Breast epithelium (tissue), 4 donors: Measurements from ENCODE around the gene PDSS2. TPM values are rescaled to one million over a fixed set of nuclear protein-coding genes. Genes with fewer than 3 reads are reported as not detected.

ENCODE experiments used
- DNase-seq, 2 donors: peaks; one replicate each; pipeline ENCODE4 v3.0.0-alpha.2; 2019; ENCODE audit warnings: low spot score in 2 of 2
- H3K27ac ChIP-seq, 2 donors: fragments of 200-600 bp; sonication (generic) in 1 of 2; one replicate each; pipeline ENCODE4 v1.5.1; 2016 to 2019; ENCODE audit warnings: mild to moderate bottlenecking in 1 of 2
- H3K27me3 ChIP-seq, 2 donors: fragments of 200-600 bp; sonication (generic) in 1 of 2; one replicate each; pipeline versions ENCODE4 v1.5.1 to v1.6.0; 2017 to 2019; ENCODE audit warnings: control low read depth in 1 of 2, mild to moderate bottlenecking in 1 of 2
- H3K36me3 ChIP-seq: fragments of 200-600 bp; one replicate; pipeline ENCODE4 v1.5.1; 2019
- H3K4me1 ChIP-seq, 2 donors: fragments of 200-600 bp; sonication (generic); one replicate each; pipeline ENCODE4 v1.5.1; 2016 to 2019; ENCODE audit warnings: control low read depth in 1 of 2
- H3K4me3 ChIP-seq, 3 donors: fragments of 200-600 bp; sonication (generic); 1 replicate in 2 of 3; 2 replicates in 1 of 3; pipeline ENCODE4 v1.5.1; 2016 to 2019; ENCODE audit warnings: mild to moderate bottlenecking in 3 of 3, moderate library complexity in 2 of 3
- H3K9me3 ChIP-seq, 2 donors: fragments of 200-600 bp; sonication (generic) in 1 of 2; one replicate each; pipeline ENCODE4 v1.5.1; 2016 to 2019; ENCODE audit warnings: control low read depth in 1 of 2
- CTCF ChIP-seq, 3 donors: fragments of 450-650 bp; IDR thresholded peaks; one replicate each; pipeline ENCODE4 v1.5.1; 2016 to 2017; ENCODE audit warnings: antibody characterized with exemption in 3 of 3, mild to moderate bottlenecking in 3 of 3, moderate library complexity in 3 of 3
- POLR2A ChIP-seq: fragments of 450-650 bp; IDR thresholded peaks from one replicate; pipeline ENCODE4 v1.6.1; 2016; ENCODE audit warnings: antibody characterized with exemption, mild to moderate bottlenecking, moderate library complexity
- POLR2AphosphoS5 ChIP-seq, 3 donors: sonication (generic); formaldehyde crosslinking; IDR thresholded peaks; one replicate each; pipeline ENCODE4 v1.6.1; 2017; ENCODE audit warnings: antibody characterized with exemption in 3 of 3
- intact Hi-C: fragments of 100-400 bp; cut with DNase I; formaldehyde crosslinking; loops from one replicate; pipeline ENCODE4 v1.15.1; 2023; ENCODE audit warnings: low total_unique reads
- total RNA-seq, 3 donors: library from RNA; depleted of rRNA; stranded (reverse); fragments of >200 nt; gene quantifications; one replicate each; pipeline ENCODE4 v1.1.0, GENCODE V29; 2016

Gene PDSS2
- total RNA-seq, 3 donors from 2014 or later = 6.9 to 13.5 (median 11.1) TPM

DNA sequence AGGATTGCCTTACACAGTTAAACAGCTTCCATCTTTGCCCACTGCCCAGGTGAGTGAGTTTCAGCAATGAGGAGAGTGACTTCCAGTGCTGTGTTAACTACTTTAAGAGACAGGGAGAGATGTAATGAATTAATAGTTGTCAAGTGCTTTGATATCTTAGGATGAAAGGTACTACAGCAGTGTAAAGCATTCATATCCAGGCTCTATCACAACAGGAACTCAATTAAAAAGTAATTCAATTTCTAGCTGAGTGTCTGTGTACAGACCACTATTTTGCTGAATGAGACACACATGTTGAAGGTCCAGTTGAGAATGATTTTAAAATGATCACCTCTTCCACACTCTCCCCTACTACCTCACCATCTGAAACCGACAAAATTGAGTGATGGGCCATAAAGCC, 273.3 kb downstream of the PDSS2 start:
- Histone ChIP-seq H3K9me3 (no peaks in the 10 kb centered on the region), H3K4me3 (no peak overlapping the region), H3K27me3 (no peaks in the 10 kb centered on the region), H3K4me1 (no peaks in the 10 kb centered on the region), H3K36me3 (no peaks in the 10 kb centered on the region), H3K27ac (no peak overlapping the region)
- no peak for DNase-seq
- intact Hi-C loops = no loop called here
- TF ChIP-seq CTCF (IDR thresholded peaks at IDR 0.05) (no peak), POLR2A (no peak), POLR2AphosphoS5 (IDR thresholded peaks at IDR 0.05) (no peak)

- Histone ChIP-seq H3K36me3 (no peaks in the 10 kb centered on the region), H3K9me3 (no peaks in the 10 kb centered on the region), H3K27ac (no peak overlapping the region), H3K4me1 (no peaks in the 10 kb centered on the region), H3K4me3 (no peak overlapping the region), H3K27me3 (no peaks in the 10 kb centered on the region)
- TF ChIP-seq CTCF (IDR thresholded peaks at IDR 0.05) (no peak), POLR2AphosphoS5 (IDR thresholded peaks at IDR 0.05) (no peak), POLR2A (no peak)
- DNase-seq = no peak
- intact Hi-C loops = no loop called here
Observed at GRCh38 chr6:107185391-107185970, 273.9 kb downstream of the PDSS2 start.

DNA sequence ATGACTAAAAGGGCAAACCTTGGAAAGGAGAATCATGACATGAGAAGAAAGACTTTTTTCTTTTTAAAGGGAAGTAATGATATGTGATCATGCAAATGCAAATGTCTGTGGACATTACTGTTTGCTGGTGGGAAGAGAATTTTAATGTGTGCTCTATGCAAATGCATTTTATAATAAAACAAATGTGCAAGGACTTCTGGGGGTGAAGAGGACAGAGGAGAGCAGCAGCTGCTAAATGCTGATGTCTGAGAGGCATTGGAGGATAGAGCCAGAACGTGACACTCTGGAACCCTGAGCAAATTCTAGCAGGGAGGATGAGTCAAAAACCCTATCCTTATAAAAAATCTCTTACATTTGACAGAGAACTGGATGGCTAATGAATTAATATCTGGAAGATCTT, 274.9 kb downstream of the PDSS2 start:
- TF ChIP-seq CTCF (IDR thresholded peaks at IDR 0.05) = no peak
- no peak for TF ChIP-seq POLR2AphosphoS5 (IDR thresholded peaks at IDR 0.05)
- no peak for TF ChIP-seq POLR2A
- H3K27me3 ChIP-seq = no peaks in the 10 kb centered on the region
- H3K9me3 ChIP-seq = no peaks in the 10 kb centered on the region
- no peak for DNase-seq
- intact Hi-C loops = no loop called here
- no peak overlapping the region for H3K27ac ChIP-seq
- H3K4me1 ChIP-seq = no peaks in the 10 kb centered on the region
- no peaks in the 10 kb centered on the region for H3K36me3 ChIP-seq
- H3K4me3 ChIP-seq = no peak overlapping the region

DNA sequence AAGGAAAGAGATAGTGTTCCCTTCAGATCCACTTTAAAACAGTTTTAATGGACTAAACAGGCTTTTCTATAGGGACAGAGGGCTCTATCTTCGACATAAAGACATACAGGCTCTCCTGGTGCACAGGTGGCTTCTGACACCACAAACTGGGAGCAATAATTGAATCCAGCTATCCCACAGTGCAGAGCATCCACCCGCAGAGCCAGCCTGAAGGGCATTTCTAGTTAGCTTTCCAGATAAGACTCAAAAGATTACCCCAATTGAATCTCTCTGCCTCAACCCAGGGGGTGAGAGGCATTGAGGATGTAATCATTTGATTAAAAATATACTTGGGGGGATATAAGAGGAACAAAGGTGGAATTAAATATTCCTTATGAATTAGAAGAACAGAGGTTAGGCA, 279.3 kb downstream of the PDSS2 start:
- DNase-seq = no peak
- TF ChIP-seq POLR2A (no peak), CTCF (IDR thresholded peaks at IDR 0.05) (no peak), POLR2AphosphoS5 (IDR thresholded peaks at IDR 0.05) (no peak)
- Histone ChIP-seq H3K27ac (no peak overlapping the region), H3K4me3 (no peak overlapping the region), H3K4me1 (no peaks in the 10 kb centered on the region), H3K27me3 (no peaks in the 10 kb centered on the region), H3K9me3 (no peaks in the 10 kb centered on the region), H3K36me3 (no peaks in the 10 kb centered on the region)
- intact Hi-C loops = no loop called here

- intact Hi-C loops = no loop called here
- no peaks in the 10 kb centered on the region for H3K4me1 ChIP-seq
- no peaks in the 10 kb centered on the region for H3K9me3 ChIP-seq
- H3K36me3 ChIP-seq = no peaks in the 10 kb centered on the region
- no peak overlapping the region for H3K4me3 ChIP-seq
- no peak for TF ChIP-seq CTCF (IDR thresholded peaks at IDR 0.05)
- TF ChIP-seq POLR2A = no peak
- no peak for TF ChIP-seq POLR2AphosphoS5 (IDR thresholded peaks at IDR 0.05)
- H3K27ac ChIP-seq = no peak overlapping the region
- no peak for DNase-seq
- no peaks in the 10 kb centered on the region for H3K27me3 ChIP-seq
Observed at GRCh38 chr6:107179004-107179403, 280.4 kb downstream of the PDSS2 start.
